HepG2 (cell line): Measurements from ENCODE around the gene TMUB1. TPM values are rescaled to one million over a fixed set of nuclear protein-coding genes. Genes with fewer than 3 reads are reported as not detected.
A peak's percentile ranks its signal among the peaks of the same experiment; 100 is the strongest.

ENCODE experiments used
- ATAC-seq: fragments of 200-7000 bp; cut with Tn5 transposase; 3 replicates; pipeline ENCODE4 v1.9.1; 2020; ENCODE audit warnings: mild to moderate bottlenecking, moderate library complexity
- BruUV-seq: library from RNA; stranded (reverse); fragments of 400-500 nt; replicated peaks from 2 replicates; lab custom pipeline; 2021; lab: Mats Ljungman, UMichigan
- CTCF ChIA-PET: fragments of 300-600 bp; formaldehyde crosslinking; extraction: SDS; loops from one replicate; lab custom pipeline; 2021; ENCODE audit warnings: low total read pairs, inconsistent platforms, low intra/inter-chr PET ratio; lab: Yijun Ruan, JAX
- POLR2A ChIA-PET: fragments of 350-600 bp; sonication (Branson Sonifier 250); formaldehyde crosslinking; loops from one replicate; lab custom pipeline; 2020; ENCODE audit warnings: antibody characterized with exemption, inconsistent platforms; lab: Yijun Ruan, JAX
- DNase-seq: peaks from one replicate; pipeline ENCODE4 v3.0.0-alpha.2; 2015; ENCODE audit warnings: low spot score
- FAIRE-seq: peaks from 3 replicates; lab custom pipeline; 2011; peaks lifted over from hg19 to GRCh38; lab: Jason Lieb, UNC
- H2AFZ ChIP-seq: one replicate; pipeline ENCODE4 v1.6.1; 2011; ENCODE audit warnings: low read length, inconsistent platforms
- H3K27ac ChIP-seq: fragments of 300-600 bp; 3 replicates; pipeline ENCODE4 v1.8.0; 2011; ENCODE audit warnings: mixed run types, mild to moderate bottlenecking, mixed read lengths, low read length, inconsistent platforms; ENCODE audit not compliant: insufficient read depth; ENCODE audit errors: extremely low read length
- H3K27me3 ChIP-seq, 2 experiments: fragments of 200-600 bp in 1 of 2; 2 replicates in 1 of 2; 3 replicates in 1 of 2; pipeline versions ENCODE4 v1.6.0 to v1.8.0; 2011; ENCODE audit warnings: low read length in 2 of 2, mild to moderate bottlenecking in 2 of 2, moderate library complexity in 2 of 2, inconsistent platforms in 1 of 2; ENCODE audit not compliant: insufficient read depth in 2 of 2, control insufficient read depth in 1 of 2
- H3K36me3 ChIP-seq, 2 experiments: fragments of 200-600 bp in 1 of 2; replicated peaks in 1 of 2; 2 replicates in 1 of 2; 3 replicates in 1 of 2; pipeline versions ENCODE4 v1.5.1 to v1.8.0; 2011; ENCODE audit warnings: low read length in 2 of 2, inconsistent platforms in 1 of 2; ENCODE audit not compliant: insufficient read depth in 2 of 2, control insufficient read depth in 1 of 2
- H3K4me1 ChIP-seq: 2 replicates; pipeline ENCODE4 v1.5.1; 2012; ENCODE audit warnings: low read length, inconsistent platforms; ENCODE audit not compliant: insufficient read depth
- H3K4me2 ChIP-seq: 2 replicates; pipeline ENCODE4 v1.6.0; 2011; ENCODE audit warnings: low read depth, low read length, inconsistent platforms
- H3K4me3 ChIP-seq, 3 experiments: fragments of 200-600 bp in 1 of 3; sonication (generic), shearing (Covaris generic) in 1 of 3; replicated peaks in 1 of 3; 2 replicates each; pipeline ENCODE4 v1.5.1; 2011 to 2016; ENCODE audit warnings: low read length in 3 of 3, inconsistent platforms in 2 of 3, low read depth in 2 of 3, mild to moderate bottlenecking in 2 of 3, control low read depth in 1 of 3, mixed read lengths in 1 of 3; ENCODE audit not compliant: insufficient read depth in 1 of 3
- H3K79me2 ChIP-seq: one replicate; pipeline ENCODE4 v1.6.1; 2011; ENCODE audit warnings: low read length, inconsistent platforms; ENCODE audit not compliant: insufficient read depth
- H3K9ac ChIP-seq: 2 replicates; pipeline ENCODE4 v1.6.0; 2011; ENCODE audit warnings: mild to moderate bottlenecking, low read depth, low read length, inconsistent platforms; ENCODE audit not compliant: insufficient read depth
- H3K9me3 ChIP-seq: 2 replicates; pipeline ENCODE4 v1.5.1; 2012; ENCODE audit warnings: mild to moderate bottlenecking, low read length
- H4K20me1 ChIP-seq: 2 replicates; pipeline ENCODE4 v1.6.0; 2011; ENCODE audit warnings: inconsistent platforms, mild to moderate bottlenecking, low read length, moderate library complexity; ENCODE audit not compliant: insufficient read depth
- HNRNPK ChIP-seq: fragments of 200-400 bp; formaldehyde crosslinking; IDR thresholded peaks from 2 replicates; pipeline ENCODE4 v1.6.1; 2018; ENCODE audit warnings: low read length, low read depth, moderate library complexity, mild to moderate bottlenecking; ENCODE audit not compliant: poor library complexity, severe bottlenecking
- IKZF4 ChIP-seq: sonication (generic); formaldehyde crosslinking; IDR thresholded peaks from 2 replicates; pipeline ENCODE4 v1.5.1; 2020; ENCODE audit warnings: borderline replicate concordance, mild to moderate bottlenecking, low read depth, missing genetic modification reagents; ENCODE audit errors: not compliant biosample characterization
- KDM5B ChIP-seq: sonication (generic); formaldehyde crosslinking; IDR thresholded peaks from 2 replicates; pipeline ENCODE4 v1.4.0; 2020; ENCODE audit warnings: missing genetic modification reagents, mild to moderate bottlenecking, borderline replicate concordance
- MATR3 ChIP-seq: sonication (generic); formaldehyde crosslinking; IDR thresholded peaks from 2 replicates; pipeline ENCODE4 v1.4.0; 2020; ENCODE audit warnings: missing genetic modification reagents
- RARA ChIP-seq: IDR thresholded peaks from 2 replicates; pipeline ENCODE4 v1.6.1; 2016; ENCODE audit warnings: missing genetic modification reagents, missing compliant biosample characterization
- SMYD3 ChIP-seq: sonication (generic); formaldehyde crosslinking; IDR thresholded peaks from 2 replicates; pipeline ENCODE4 v1.8.1; 2023; ENCODE audit warnings: mild to moderate bottlenecking, missing genetic modification reagents
- TGIF2 ChIP-seq: IDR thresholded peaks from 2 replicates; pipeline ENCODE4 v1.6.1; 2016; ENCODE audit warnings: control low read depth, missing compliant biosample characterization
- U2AF2 ChIP-seq: fragments of 200-400 bp; formaldehyde crosslinking; IDR thresholded peaks from 2 replicates; pipeline ENCODE4 v1.6.1; 2017; ENCODE audit warnings: low read depth, mild to moderate bottlenecking, low read length
- ZIK1 ChIP-seq: sonication (generic); formaldehyde crosslinking; IDR thresholded peaks from 2 replicates; pipeline ENCODE4 v1.5.0; 2020; ENCODE audit warnings: mild to moderate bottlenecking, low read depth, missing genetic modification reagents, borderline replicate concordance
- ZNF3 ChIP-seq: IDR thresholded peaks from 2 replicates; pipeline ENCODE4 v1.7.0; 2017; ENCODE audit warnings: inconsistent platforms
- ZNF30 ChIP-seq: sonication (generic); formaldehyde crosslinking; IDR thresholded peaks from 2 replicates; pipeline ENCODE4 v1.5.0; 2020; ENCODE audit warnings: mild to moderate bottlenecking, missing genetic modification reagents
- ZNF331 ChIP-seq: sonication (generic); formaldehyde crosslinking; IDR thresholded peaks from 2 replicates; pipeline ENCODE4 v1.4.0; 2020; ENCODE audit warnings: missing genetic modification reagents
- ZNF34 ChIP-seq: sonication (generic); formaldehyde crosslinking; IDR thresholded peaks from 2 replicates; pipeline ENCODE4 v1.4.0; 2020; ENCODE audit warnings: mild to moderate bottlenecking, missing genetic modification reagents, borderline replicate concordance
- ZNF510 ChIP-seq: sonication (generic); formaldehyde crosslinking; IDR thresholded peaks from 2 replicates; pipeline ENCODE4 v1.4.0; 2020; ENCODE audit warnings: low read depth, mild to moderate bottlenecking, missing genetic modification reagents
- ZNF546 ChIP-seq: sonication (generic); formaldehyde crosslinking; conservative IDR thresholded peaks from 2 replicates; pipeline ENCODE4 v1.8.1; 2023; ENCODE audit warnings: mild to moderate bottlenecking, missing genetic modification reagents
- ZNF547 ChIP-seq: sonication (generic); formaldehyde crosslinking; IDR thresholded peaks from 2 replicates; pipeline ENCODE4 v1.5.1; 2020; ENCODE audit warnings: mild to moderate bottlenecking, missing genetic modification reagents
- ZNF569 ChIP-seq: sonication (generic); formaldehyde crosslinking; IDR thresholded peaks from 2 replicates; pipeline ENCODE4 v1.5.0; 2020; ENCODE audit warnings: mild to moderate bottlenecking, missing genetic modification reagents, moderate library complexity, borderline replicate concordance
- ZNF672 ChIP-seq: sonication (generic); formaldehyde crosslinking; IDR thresholded peaks from 2 replicates; pipeline ENCODE4 v1.8.1; 2022; ENCODE audit warnings: missing genetic modification reagents
- ZNF746 ChIP-seq: sonication (generic); formaldehyde crosslinking; IDR thresholded peaks from 2 replicates; pipeline ENCODE4 v1.8.0; 2022; ENCODE audit warnings: mild to moderate bottlenecking, missing genetic modification reagents
- ZNF773 ChIP-seq: sonication (generic); formaldehyde crosslinking; IDR thresholded peaks from 2 replicates; pipeline ENCODE4 v1.4.0; 2020; ENCODE audit warnings: missing genetic modification reagents, borderline replicate concordance
- WGBS: methylation state at CpG from one replicate; pipeline ENCODE4 v1.1.6; 2017; ENCODE audit warnings: low lambda C conversion rate; 5-methylcytosine and 5-hydroxymethylcytosine counted together
- in situ Hi-C: cut with HindIII; loops from 2 replicates; pipeline ENCODE4 v1.10.0; 2017; ENCODE audit warnings: low pct_unique_long_range_greater_than_20kb; ENCODE audit not compliant: extremely low pct_ligation_motif_present
- intact Hi-C: fragments of 100-400 bp; cut with micrococcal nuclease; formaldehyde crosslinking; loops from one replicate; pipeline ENCODE4 v1.10.0; 2022; ENCODE audit not compliant: unreplicated experiment
- polyA plus RNA-seq, 8 experiments: library from polyadenylated mRNA; depleted of rRNA in 3 of 8; stranded (reverse) in 7 of 8; unstranded in 1 of 8; fragments of >200 nt; fragmentation: Illumina TruSeq in 4 of 8; extraction: Trizol in 4 of 8; gene quantifications; 2 replicates each; pipeline versions ENCODE4 v1.2.1 to v1.2.3, GENCODE V29; 2011 to 2016; ENCODE audit warnings: low read depth in 4 of 8, missing spikeins in 1 of 8, mixed read lengths in 1 of 8; ENCODE audit not compliant: insufficient read depth in 1 of 8
- total RNA-seq, 5 experiments: library from RNA; depleted of rRNA; stranded (reverse); fragments of >200 nt; fragmentation: Illumina TruSeq; extraction: Trizol; gene quantifications; 2 replicates each; pipeline ENCODE4 v1.2.3, GENCODE V29; 2016; ENCODE audit warnings: low read depth in 1 of 5
- TF ChIP-seq, protein P1 (sequence below): sonication (generic); formaldehyde crosslinking; IDR thresholded peaks from 2 replicates; pipeline ENCODE4 v1.8.1; 2022; ENCODE audit warnings: low read depth, mild to moderate bottlenecking, missing genetic modification reagents
- TF ChIP-seq, protein P2 (sequence below): sonication (generic); formaldehyde crosslinking; IDR thresholded peaks from 2 replicates; pipeline ENCODE4 v1.5.0; 2020; ENCODE audit warnings: mild to moderate bottlenecking, low read depth, missing genetic modification reagents, borderline replicate concordance

The TMUB1 gene
- total and polyA plus RNA-seq, 2 of the 13 experiments (the other 11 are each of a cell fraction or from before 2014, with no cell fraction given): 44.8 to 51.6 TPM

DNA sequence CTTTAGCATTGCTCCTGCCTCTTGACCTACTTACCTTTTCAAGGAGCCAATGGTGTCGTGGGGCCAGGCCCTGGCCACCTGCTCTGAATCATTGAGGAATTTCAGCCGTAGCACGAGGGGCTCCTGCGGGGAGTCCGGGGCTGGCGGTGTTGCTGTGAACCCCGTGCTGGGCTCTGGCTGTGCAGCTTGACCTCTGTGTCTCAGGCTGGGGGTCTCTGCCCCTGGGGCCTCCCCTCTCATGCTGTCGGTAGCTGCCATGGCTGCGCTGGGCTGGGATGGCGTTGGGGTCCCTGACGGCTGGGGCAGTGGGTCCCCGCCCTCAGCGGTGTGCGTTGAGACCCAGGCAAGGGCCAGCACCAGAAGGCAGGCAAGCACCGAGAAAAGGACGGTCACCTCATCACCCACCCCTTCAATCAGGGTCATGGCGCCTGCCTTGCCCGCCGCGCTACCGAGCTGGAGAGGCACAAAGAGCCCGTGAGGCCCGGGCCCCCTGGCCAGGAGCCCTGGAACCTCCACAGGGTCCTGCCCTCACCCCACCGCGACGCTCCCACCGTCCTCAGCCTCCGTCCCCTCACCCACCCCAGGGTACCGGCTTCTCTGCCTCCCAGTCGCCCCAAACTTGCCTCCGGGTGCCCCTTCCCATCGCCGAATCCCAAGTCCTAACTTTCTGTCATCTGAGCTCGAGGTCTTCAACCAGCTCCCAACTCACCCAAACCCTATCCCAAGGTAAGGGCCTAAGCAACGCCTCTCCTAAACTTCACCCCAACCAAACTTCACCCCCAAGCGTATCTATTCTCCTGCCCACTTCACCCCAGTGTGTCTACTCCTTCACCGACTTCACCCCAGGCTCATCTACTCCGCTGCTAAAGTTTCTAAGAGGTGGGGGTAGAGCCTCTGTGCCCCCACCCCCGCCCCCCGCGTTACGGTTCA lies 887 bp downstream of the TMUB1 start:
- WGBS: 3% methylated on average over 22 of the region's 42 CpGs
- no peaks in the 10 kb centered on the region for H4K20me1 ChIP-seq
- ChIA-PET CTCF (no interaction called here), POLR2A (interaction anchor here (0.9 to 3.8 kb wide), 3 partner anchors 20 to 54 kb away, joined by 3 to 144 read pairs (median 4); partner anchors contain the start of gene ABCB8)
- peaks cover 40% of the 10 kb centered on the region for H3K79me2 ChIP-seq
- ATAC-seq (no peak), DNase-seq (no peak), FAIRE-seq (no peak)
- H3K27ac ChIP-seq: peak overlapping the region; percentile 85
- H2AFZ ChIP-seq: no peak overlapping the region
- no TSS peak for BruUV-seq
- peak overlapping the region; percentile 85 to 96 (median 88) for H3K4me3 ChIP-seq
- no peaks in the 10 kb centered on the region for H3K9me3 ChIP-seq
- H3K4me2 ChIP-seq: peak overlapping the region; percentile 97
- peak overlapping the region; percentile 100 for H3K9ac ChIP-seq
- in situ Hi-C loops: no loop called here
- H3K27me3 ChIP-seq: no peaks in the 10 kb centered on the region; a peak in 1 of 5 replicates
- peaks cover 48% of the 10 kb centered on the region for H3K4me1 ChIP-seq
- 0 out of 5 replicates have a peak, but pooled peaks cover 0 to 1% of the 10 kb centered on the region in 2 experiments for H3K36me3 ChIP-seq
- intact Hi-C loops: loop anchor here (10.0 kb wide), 1 partner anchor 162 kb away; the partner anchor contains the start of gene SMARCD3
- TF ChIP-seq ZNF510 (no peak), RARA (CRISPR knock-in tag) (no peak), ZNF331 (CRISPR knock-in tag) (no peak), KDM5B (no peak; the same call in 1 of the 2 replicates), IKZF4 (CRISPR knock-in tag) (no peak), ZNF547 (no peak), ZNF30 (CRISPR knock-in tag) (no peak), ZNF672 (no peak), ZNF3 (CRISPR knock-in tag) (no peak), TGIF2 (no peak), ZNF773 (CRISPR knock-in tag) (no peak), U2AF2 (no peak), ZNF546 (CRISPR knock-in tag) (no peak), SMYD3 (CRISPR knock-in tag) (no peak), MATR3 (no peak), HNRNPK (no peak), ZNF746 (CRISPR knock-in tag) (no peak), ZNF569 (no peak), ZNF34 (CRISPR knock-in tag) (no peak), ZIK1 (CRISPR knock-in tag) (no peak)
- TF ChIP-seq, protein P1, sequence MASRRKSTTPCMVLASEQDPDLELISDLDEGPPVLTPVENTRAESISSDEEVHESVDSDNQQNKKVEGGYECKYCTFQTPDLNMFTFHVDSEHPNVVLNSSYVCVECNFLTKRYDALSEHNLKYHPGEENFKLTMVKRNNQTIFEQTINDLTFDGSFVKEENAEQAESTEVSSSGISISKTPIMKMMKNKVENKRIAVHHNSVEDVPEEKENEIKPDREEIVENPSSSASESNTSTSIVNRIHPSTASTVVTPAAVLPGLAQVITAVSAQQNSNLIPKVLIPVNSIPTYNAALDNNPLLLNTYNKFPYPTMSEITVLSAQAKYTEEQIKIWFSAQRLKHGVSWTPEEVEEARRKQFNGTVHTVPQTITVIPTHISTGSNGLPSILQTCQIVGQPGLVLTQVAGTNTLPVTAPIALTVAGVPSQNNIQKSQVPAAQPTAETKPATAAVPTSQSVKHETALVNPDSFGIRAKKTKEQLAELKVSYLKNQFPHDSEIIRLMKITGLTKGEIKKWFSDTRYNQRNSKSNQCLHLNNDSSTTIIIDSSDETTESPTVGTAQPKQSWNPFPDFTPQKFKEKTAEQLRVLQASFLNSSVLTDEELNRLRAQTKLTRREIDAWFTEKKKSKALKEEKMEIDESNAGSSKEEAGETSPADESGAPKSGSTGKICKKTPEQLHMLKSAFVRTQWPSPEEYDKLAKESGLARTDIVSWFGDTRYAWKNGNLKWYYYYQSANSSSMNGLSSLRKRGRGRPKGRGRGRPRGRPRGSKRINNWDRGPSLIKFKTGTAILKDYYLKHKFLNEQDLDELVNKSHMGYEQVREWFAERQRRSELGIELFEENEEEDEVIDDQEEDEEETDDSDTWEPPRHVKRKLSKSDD: no peak
- TF ChIP-seq, protein P2, sequence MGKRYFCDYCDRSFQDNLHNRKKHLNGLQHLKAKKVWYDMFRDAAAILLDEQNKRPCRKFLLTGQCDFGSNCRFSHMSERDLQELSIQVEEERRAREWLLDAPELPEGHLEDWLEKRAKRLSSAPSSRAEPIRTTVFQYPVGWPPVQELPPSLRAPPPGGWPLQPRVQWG (CRISPR knock-in tag): no peak
